Raji (cell line): ENCODE data around the gene PKDREJ.

Experiments
- POLR2A ChIP-seq: IDR thresholded peaks from 2 replicates; pipeline ENCODE4 v1.6.1; 2011; ENCODE audit warnings: low read depth, low read length, control low read depth; ENCODE audit not compliant: insufficient read depth

Gene PKDREJ

DNA sequence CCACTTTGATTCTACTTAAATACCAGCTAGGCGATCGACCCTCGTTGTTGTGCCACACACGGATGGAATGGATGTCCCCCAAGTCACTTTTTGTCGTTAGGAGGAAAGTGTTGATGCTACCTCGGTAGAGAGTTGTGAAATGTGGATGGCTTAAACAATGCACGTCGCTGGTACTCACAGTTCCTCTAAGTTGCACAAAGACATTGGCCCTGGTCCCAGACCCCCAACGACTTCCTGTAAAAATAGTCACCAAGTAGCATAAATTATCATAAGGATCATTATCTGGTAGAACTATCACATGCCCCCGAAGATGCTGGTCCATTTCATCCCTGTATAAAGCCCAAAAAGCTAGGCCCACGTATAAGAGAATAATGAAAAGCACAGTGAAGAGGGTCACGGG is 3.8 kb downstream of the PKDREJ start:
- no peak for TF ChIP-seq POLR2A

DNA sequence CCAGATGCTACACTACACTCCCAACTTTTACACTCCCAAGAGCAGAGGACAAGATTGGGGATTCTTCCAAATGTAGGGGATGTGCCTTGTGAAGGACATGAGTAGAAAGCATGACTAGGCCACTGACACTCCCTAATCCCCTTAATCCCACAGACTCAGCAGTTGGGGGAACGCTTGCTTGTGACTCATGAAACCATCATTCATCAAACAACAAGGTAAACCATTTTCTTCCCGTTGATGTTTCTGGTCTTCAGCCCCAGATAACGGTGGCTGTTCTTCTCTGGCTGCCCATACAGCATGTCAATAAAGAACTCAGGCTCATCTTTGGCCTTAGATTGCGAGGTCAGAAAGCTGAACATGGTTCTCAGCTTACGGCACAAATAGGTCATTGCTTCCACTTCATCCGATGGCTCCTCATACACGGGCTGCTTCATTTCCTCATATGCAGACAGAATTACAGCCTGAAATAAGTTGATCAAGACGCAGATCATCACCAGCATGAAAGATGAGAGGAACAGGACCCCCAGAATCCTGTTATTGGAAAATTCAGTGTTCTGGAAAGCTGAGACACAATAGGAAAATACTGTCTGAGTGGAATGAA is 6.7 kb downstream of the PKDREJ start:
- TF ChIP-seq POLR2A = no peak

DNA sequence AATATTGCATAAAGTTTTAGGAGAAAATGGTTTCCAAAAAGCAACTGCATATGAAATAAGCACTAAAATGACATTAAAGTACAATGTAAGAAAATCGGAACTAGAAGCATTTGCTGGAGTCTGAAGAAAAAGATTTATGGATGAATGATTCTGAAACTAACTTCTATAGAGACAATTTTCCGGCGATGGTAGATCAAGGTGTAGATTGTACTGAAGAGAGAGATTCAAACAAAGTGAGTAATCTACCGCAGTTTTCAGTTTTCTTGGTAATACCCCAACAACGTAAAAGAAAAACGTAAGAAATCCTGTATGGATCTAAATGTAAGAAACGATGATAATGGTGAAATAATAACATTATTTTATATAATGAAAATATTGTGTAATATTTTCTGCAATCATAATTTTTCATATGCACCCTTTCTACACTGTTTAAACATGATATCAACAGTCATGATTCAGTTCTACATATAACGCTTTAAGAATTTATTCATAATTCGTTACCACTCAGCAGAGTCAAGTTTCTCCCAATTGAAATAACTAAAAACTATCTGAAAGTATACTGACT is 11.2 kb downstream of the PKDREJ start:
- no peak for TF ChIP-seq POLR2A

DNA sequence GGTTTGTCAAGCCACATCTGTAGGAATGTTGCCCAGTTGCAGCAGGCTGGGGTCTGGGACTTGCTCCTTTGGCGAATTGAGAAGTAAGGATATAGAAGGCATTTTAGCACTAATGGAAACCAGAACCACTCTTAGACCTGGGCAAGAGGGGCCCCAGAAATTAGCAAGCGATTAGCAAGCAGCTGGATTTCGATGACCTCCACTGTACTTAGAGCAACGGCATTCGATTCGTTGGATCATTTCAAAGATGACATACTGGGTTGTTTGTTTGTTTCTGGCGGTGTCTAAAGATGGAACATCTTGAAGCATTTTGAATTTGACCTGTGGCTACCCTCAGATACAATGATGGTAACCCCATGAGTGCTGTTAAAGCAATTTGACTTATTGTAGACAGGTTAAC is 11.9 kb downstream of the PKDREJ start:
- no peak for TF ChIP-seq POLR2A

DNA sequence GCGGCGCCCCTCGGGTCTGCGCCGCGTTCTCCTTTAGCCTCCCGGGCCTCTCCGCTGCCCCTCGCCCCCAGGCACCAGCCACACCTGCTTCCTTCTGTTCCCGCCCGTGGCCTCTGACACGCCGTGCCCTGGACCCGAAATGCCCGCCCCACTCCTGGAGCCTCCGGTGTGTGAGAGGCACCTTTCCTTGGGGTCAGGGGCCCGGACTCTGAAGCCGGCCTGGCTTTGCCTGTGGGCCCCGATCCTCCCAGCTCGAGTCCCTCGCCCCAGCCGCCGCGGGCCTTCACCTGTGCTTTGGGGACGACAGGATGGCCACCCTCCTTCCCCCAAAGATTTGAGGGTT is 12.4 kb downstream of the PKDREJ start:
- TF ChIP-seq POLR2A = no peak

DNA sequence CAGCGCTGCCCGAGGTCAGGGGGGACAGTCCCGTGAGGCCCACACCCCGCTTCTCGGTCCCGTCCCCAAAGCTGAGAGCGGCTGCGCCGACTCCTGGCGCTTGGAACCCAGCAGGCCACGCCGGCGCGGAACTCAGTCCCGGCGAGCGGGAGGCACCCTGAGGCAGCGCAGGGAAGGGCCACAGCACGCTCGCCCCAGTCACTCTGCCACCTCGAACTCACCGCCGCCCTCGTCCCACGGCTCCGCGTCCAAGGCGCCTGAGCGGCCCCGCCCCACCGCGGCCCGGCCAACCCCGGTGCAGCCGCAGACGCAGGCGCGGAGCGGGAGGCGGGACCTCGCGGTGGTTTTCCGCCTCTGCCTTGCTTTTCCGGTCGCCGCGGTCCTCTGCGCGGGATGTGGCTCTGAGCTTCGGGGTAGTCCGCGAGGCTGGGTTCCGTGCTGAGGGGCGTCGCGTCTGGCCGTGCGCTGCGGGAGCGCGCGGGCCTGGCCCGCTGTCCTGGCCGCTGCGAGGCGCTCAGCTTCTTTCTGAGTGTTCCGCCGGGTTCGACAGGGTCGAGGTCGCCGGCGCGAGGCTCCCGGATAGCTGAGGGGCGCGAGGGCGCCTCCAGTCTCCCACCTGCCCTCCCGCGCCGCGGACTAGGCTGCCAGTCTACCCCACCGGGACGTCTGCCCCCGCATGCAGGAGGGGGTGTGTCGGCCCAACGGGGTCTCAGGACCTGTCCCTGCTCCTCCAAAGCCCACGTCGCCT is 12.9 kb downstream of the PKDREJ start, which contains the start of gene CDPF1:
TSS of gene CDPF1 (minus strand) at position 259 of the 748 bp plus-strand sequence. CDS start 2,009 bp downstream, outside the sequence.
- peak; percentile 91 for TF ChIP-seq POLR2A

DNA sequence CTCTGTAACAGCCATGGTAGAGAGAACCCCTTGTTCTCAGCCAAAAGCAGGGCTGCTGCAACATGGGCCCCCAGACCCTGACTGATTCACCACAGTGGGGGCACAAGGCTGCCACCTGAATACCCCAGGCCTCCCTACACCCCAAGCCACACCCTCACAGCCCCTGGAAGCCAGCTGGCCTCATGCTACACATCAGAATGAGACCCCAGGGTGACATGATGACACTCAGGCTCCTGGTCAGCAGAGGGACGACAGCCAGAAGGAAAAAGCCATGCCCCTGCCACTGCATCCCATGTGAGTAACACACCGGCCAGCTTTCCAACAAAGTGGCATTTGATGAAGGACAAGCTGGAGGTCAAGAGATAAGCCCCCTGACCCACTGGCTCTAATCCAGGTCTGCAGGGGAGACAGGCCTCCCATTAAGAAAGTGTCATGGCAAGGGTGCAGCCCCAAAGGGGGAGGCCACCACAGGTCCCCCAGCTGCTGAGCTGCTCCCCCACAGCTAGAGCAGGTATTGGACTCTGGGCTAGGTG is 15.6 kb downstream of the PKDREJ start:
- TF ChIP-seq POLR2A = no peak

DNA sequence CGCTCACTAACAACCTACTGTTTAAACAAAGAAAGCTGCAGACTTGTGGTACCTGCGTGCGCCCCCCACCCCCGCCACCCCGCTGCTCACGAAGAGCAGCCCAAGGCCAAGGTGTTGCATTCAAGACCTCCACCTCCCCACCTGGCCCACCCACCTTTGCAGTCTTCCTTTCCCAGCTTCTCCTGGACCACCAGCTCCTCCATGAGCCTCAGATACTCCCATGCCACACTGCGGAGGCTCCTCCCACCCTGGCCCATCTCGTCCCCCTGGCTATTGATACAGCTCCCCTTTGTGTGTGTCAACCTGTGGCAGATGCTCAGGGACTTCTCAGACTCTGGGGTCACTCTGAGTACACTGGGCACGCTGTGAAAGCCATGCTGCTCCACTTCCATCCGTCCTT is 17.0 kb downstream of the PKDREJ start:
- no peak for TF ChIP-seq POLR2A

DNA sequence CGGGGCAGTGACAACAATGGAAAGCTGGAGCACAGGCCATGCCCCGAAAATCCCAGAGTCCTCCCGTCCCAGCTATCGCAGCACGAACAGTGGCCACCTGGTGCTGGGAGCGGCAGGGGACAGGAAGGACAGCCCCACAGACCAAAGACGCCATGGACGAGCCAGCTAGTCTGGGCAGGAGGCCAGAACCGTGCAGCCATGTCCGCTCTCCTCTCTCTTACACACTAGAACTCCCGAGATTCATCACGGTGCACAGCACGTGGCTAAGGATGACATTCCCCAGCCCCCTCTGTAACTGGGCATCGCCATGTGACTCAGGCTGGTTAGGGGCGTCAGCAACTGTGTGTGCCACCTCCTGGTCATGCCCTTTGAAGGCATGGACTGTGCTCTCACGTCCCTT is 17.6 kb downstream of the PKDREJ start:
- no peak for TF ChIP-seq POLR2A

DNA sequence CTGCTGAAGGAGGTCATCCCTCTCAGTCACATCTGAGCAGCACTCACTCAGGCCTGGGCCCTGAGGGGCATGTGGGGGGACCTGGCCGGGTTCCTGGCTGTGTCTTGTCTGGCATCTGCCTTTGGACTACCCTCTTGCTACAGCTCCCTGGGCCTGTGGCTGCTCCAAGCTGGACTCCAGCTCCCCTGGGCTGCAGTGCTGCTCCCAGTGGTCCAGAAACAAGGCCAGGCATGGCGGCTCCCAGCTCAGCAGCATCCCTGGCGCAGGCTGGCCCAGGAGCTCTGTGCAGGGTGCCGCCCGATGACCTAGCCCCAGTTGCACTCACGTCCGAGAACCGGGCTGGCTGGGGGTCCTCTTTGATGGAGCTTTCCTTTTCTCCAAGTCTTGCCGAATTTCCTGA is 18.4 kb downstream of the PKDREJ start:
- TF ChIP-seq POLR2A = no peak

DNA sequence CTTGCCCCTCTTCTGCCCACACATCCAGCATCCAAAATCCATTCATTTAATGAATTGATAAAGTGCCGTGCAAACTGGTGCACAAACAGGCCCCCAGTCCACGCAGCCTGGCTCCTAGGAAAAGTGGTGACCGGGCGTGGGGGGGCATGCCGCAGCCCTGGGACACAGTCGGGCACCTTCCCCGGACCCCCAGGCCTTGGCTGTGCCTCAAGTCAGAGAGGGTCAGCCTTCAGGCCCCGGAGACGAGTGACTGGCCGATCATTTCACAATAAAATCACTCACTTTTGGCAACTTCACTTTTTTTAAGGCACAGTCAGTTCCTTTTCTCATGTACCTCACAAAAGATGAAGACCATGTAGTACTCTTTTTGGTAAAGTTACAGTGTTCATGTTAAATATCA is 21.1 kb downstream of the PKDREJ start:
- no peak for TF ChIP-seq POLR2A

DNA sequence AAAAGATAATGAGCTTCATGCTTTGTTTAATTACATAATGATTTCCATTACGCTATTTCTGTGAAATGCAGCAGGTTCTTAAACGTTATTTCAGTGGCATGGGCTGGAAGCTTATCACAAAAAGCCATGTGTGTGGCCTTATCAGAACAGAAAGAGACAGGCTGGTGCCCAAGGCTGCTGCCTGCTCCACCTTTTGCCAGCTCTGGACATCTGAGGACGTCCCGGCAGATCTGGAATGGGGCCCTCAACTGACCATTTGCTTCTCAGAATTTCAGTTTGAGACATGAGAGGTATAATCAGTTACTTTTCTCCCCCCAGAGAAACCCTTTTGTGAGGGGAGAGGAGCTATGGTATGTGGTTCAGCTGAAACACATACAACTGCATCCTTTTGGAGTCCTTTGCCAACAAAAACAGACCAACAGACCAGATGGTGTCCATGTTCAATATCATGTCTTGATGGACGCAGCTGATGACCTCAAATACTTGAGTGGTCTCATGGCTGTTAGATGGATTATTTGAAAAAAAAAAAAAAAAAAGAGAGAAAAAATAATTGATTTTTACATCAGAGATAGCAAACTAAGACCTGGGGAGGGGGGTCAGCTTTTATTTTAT is 21.6 kb downstream of the PKDREJ start:
- no peak for TF ChIP-seq POLR2A

DNA sequence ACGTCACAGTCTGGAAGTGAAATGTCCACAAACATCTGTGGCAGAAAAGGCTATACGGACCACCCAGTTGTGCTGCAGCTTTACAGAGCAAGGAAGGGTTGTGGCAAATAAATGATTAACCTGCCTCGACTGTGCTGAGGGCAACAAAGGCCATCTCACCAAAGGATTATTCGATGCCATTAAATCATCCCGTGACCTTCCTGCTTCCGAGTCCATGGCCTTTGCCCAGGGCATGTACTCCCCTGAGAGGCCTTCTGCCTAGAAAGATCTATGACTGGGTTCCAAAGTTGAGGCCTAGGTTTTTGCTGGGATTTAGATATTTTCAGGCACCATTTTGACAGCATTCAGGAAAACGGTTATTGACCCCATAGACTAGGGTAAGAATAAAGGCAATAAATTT is 22.2 kb downstream of the PKDREJ start:
- no peak for TF ChIP-seq POLR2A

DNA sequence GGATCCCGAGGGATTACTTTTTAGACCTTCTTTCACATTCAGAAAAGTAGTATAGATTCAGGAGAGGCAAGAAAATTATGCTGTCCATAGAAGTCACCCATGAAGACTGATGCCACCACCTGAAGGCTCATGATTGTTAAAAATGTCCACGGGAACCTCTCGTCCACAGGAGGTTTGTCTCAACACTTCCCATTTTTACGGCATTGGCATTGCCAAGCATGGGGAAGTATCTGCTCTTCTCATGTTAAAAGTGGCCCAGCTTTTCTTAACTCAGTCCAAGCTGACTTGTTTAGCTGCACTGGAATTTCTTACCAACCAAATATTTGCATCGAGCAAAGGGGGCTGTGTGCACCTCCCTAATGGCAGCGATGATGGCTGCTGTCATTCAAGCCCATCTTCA is 22.6 kb downstream of the PKDREJ start:
- no peak for TF ChIP-seq POLR2A

DNA sequence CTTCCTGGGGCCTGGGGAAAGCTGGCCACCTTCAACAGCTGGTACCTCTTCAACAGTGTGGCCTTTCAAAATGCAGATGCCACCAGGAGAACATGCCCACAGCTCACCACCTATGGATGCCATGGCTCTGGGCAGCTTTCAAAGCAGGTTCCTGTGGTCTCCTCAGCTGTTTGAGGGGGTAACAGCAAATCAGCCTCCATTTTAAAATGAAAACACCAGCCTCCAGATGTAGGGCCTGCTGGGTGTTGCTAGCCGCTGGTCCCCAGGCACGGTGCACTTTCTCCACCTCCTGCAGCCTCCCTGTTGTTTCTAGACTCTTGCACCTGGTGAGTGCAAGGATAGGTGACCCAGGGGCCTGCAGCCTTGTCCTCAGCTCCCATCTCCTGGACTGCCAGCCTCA is 23.1 kb downstream of the PKDREJ start:
- TF ChIP-seq POLR2A = no peak

DNA sequence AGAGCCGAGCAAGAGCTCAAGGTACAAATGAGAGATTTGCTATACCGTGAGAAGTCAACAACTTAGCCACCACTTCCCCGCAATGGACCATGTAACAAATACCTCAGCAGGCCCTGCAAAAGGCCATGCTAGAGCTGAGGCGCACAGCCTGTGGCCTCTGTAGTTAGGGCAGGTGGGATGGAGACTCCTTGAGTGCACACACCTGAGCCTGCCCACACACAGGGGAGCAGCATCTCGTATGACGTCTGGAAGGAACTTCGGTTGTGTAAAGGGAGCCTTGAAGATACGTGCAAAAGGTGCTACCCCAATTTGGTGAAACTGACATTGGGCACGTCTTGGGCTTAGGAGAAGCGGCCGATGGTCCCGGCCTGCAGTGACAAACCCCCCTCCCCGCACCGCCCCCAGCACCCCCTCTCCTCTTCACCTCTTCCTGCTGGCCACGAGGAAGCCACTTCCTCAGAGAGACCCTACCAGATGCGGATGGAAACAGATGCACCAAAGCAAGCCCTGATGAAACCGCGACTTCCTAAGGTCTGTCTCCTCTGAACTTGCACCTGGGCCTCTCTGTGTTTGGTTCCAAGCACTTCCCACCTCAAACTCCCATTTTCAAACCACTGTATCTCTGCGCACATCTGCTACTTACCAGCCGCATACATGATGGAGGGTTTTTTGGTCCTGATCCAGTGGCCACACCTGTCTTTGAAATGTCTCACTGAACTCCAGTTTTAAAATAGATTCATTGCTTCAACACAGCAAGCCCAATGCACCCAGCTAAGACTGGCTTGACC is 23.7 kb downstream of the PKDREJ start:
- no peak for TF ChIP-seq POLR2A

DNA sequence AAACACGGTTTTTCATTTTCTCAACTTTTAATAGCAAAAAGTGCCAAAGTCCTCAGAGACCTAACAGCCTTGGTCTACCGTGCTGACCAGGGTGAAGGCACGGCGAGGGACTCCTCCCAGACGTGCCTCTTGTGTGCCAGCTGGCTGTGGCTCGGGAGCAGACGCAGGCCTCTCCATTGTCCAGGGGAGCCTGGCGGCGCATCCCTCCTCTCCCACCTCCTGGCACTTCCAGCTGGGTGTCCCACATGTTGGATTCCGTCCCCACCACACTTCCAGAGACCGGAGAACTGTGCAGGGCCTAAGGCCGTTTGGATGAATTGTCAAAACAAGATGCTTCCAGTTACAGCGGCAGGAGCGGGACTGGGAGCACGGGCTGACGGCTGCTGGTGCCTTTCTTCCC is 24.6 kb downstream of the PKDREJ start:
- TF ChIP-seq POLR2A = no peak
